ENCODE measurements around the gene IDUA. TPM values are rescaled to one million over a fixed set of nuclear protein-coding genes. Genes with fewer than 3 reads are reported as not detected.

Gene IDUA
- total RNA-seq, 1 experiment from 2014 or later, result 10.1 TPM

DNA sequence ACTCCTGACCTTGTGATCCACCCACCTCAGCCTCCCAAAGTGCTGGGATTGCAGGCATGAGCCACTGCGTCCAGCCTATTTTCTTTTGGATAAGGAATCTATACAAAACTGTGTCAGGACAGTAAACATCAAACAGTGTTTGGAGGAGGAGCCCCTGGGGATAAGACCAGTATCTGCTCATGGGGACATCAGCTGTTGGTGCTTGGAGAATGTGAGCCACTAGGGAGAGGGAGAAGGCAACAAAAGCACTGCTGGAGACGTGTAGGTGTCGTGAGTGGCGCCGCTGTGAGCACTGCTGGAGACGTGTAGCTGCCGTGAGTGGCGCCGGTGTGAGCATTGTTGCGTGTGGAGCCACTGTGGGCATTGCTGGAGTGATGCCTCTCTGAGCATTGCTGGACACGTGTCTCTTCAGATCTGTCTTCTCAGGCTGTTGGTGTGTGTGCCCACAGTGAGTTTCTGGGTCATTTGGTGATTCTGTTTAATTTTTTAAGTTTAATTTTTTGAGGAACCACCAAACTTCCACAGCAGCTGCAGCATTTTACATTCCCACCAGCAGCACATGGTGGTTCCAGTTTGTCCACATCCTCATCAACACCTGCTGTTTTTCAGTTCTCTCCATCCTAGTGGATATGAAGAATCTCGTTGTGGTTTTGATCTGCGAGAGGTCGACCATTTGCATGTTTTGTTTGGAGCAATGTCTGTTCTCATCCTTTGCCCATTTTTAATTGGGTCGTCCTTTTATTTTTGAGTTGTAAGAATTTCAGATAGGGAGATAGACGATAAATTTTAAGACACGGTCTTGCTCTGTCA lies 32.4 kb upstream of the IDUA start:
- Histone ChIP-seq H3K79me2 (ENCODE audit: low read length) (no peaks in the 10 kb centered on the region), H3K9me3 (ENCODE audit: low read length) (no peaks in the 10 kb centered on the region), H3K36me3 (ENCODE audit: low read depth, low read length) (no peaks in the 10 kb centered on the region), H3K27ac (ENCODE audit: low read length) (no peak overlapping the region), H3F3A (ENCODE audit: low read length, unreplicated experiment) (no peaks in the 10 kb centered on the region), H4K20me1 (ENCODE audit: low read length) (no peaks in the 10 kb centered on the region), H3K9me2 (replicated peaks; ENCODE audit: low read length) (no peaks in the 10 kb centered on the region), H2AFZ (ENCODE audit: low read length) (no peak overlapping the region), H3K27me3 (ENCODE audit: low read length) (no peaks in the 10 kb centered on the region), H3K4me1 (ENCODE audit: insufficient read depth, low read length) (no peaks in the 10 kb centered on the region), H3K4me2 (ENCODE audit: low read length) (no peak overlapping the region), H3K4me3 (ENCODE audit: low read length) (no peak overlapping the region), H3K9ac (ENCODE audit: low read length) (no peak overlapping the region)
- TF ChIP-seq EZH2phosphoT487 (IDR thresholded peaks at IDR 0.05; ENCODE audit: borderline replicate concordance, low read length), result no peak
- no peak for TF ChIP-seq EZH2 (IDR thresholded peaks at IDR 0.05; ENCODE audit: low read length, unreplicated experiment)
- TF ChIP-seq, protein P1, sequence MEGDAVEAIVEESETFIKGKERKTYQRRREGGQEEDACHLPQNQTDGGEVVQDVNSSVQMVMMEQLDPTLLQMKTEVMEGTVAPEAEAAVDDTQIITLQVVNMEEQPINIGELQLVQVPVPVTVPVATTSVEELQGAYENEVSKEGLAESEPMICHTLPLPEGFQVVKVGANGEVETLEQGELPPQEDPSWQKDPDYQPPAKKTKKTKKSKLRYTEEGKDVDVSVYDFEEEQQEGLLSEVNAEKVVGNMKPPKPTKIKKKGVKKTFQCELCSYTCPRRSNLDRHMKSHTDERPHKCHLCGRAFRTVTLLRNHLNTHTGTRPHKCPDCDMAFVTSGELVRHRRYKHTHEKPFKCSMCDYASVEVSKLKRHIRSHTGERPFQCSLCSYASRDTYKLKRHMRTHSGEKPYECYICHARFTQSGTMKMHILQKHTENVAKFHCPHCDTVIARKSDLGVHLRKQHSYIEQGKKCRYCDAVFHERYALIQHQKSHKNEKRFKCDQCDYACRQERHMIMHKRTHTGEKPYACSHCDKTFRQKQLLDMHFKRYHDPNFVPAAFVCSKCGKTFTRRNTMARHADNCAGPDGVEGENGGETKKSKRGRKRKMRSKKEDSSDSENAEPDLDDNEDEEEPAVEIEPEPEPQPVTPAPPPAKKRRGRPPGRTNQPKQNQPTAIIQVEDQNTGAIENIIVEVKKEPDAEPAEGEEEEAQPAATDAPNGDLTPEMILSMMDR (conservative IDR thresholded peaks at IDR 0.05; ENCODE audit: low read depth, low read length), result no peak
- DNase-seq, result no peak
- POLR2A ChIA-PET (ENCODE audit: unreplicated experiment), result no interaction called here
- no peak for ATAC-seq
- intact Hi-C loops (cut with micrococcal nuclease), result no loop called here
- no TSS peak for BruUV-seq (replicated peaks)
- CTCF ChIA-PET, result no interaction called here

GRCh38 chr4:955161-955921 lies 31.5 kb upstream of the IDUA start:
- no peak for DNase-seq
- Histone ChIP-seq H2AFZ (ENCODE audit: low read length) (no peak overlapping the region), H3K9ac (ENCODE audit: low read length) (no peak overlapping the region), H3K9me2 (replicated peaks; ENCODE audit: low read length) (no peaks in the 10 kb centered on the region), H3K9me3 (ENCODE audit: low read length) (no peaks in the 10 kb centered on the region), H3K4me3 (ENCODE audit: low read length) (no peak overlapping the region), H4K20me1 (ENCODE audit: low read length) (no peaks in the 10 kb centered on the region), H3F3A (ENCODE audit: low read length, unreplicated experiment) (no peaks in the 10 kb centered on the region), H3K79me2 (ENCODE audit: low read length) (no peaks in the 10 kb centered on the region), H3K4me2 (ENCODE audit: low read length) (no peak overlapping the region), H3K4me1 (ENCODE audit: insufficient read depth, low read length) (no peaks in the 10 kb centered on the region), H3K36me3 (ENCODE audit: low read depth, low read length) (no peaks in the 10 kb centered on the region), H3K27ac (ENCODE audit: low read length) (no peak overlapping the region), H3K27me3 (ENCODE audit: low read length) (no peaks in the 10 kb centered on the region)
- no peak for ATAC-seq
- ChIA-PET CTCF (no interaction called here), POLR2A (ENCODE audit: unreplicated experiment) (no interaction called here)
- no TSS peak for BruUV-seq (replicated peaks)
- intact Hi-C loops (cut with micrococcal nuclease), result no loop called here
- no peak for TF ChIP-seq EZH2 (IDR thresholded peaks at IDR 0.05; ENCODE audit: low read length, unreplicated experiment)

- CTCF ChIA-PET, result no interaction called here
- no peaks in the 10 kb centered on the region for H3K27me3 ChIP-seq (ENCODE audit: low read length)
- no peaks in the 10 kb centered on the region for H4K20me1 ChIP-seq (ENCODE audit: low read length)
- H3K4me3 ChIP-seq (ENCODE audit: low read length), result no peak overlapping the region
- no peaks in the 10 kb centered on the region for H3K79me2 ChIP-seq (ENCODE audit: low read length)
- no peaks in the 10 kb centered on the region for H3F3A ChIP-seq (ENCODE audit: low read length, unreplicated experiment)
- H3K9me2 ChIP-seq (replicated peaks; ENCODE audit: low read length), result no peaks in the 10 kb centered on the region
- no peaks in the 10 kb centered on the region for H3K36me3 ChIP-seq (ENCODE audit: low read depth, low read length)
- H3K9ac ChIP-seq (ENCODE audit: low read length), result no peak overlapping the region
- H3K4me2 ChIP-seq (ENCODE audit: low read length), result no peak overlapping the region
- H3K4me1 ChIP-seq (ENCODE audit: insufficient read depth, low read length), result no peaks in the 10 kb centered on the region
- H3K27ac ChIP-seq (ENCODE audit: low read length), result no peak overlapping the region
- ATAC-seq (no peak), DNase-seq (no peak)
- POLR2A ChIA-PET (ENCODE audit: unreplicated experiment), result no interaction called here
- H3K9me3 ChIP-seq (ENCODE audit: low read length), result no peaks in the 10 kb centered on the region
- intact Hi-C loops (cut with micrococcal nuclease), result no loop called here
- no peak overlapping the region for H2AFZ ChIP-seq (ENCODE audit: low read length)
- BruUV-seq (replicated peaks), result no TSS peak
- TF ChIP-seq EZH2 (IDR thresholded peaks at IDR 0.05; ENCODE audit: low read length, unreplicated experiment) (no peak), EZH2phosphoT487 (IDR thresholded peaks at IDR 0.05; ENCODE audit: borderline replicate concordance, low read length) (no peak)
- TF ChIP-seq, protein P1 (conservative IDR thresholded peaks at IDR 0.05; ENCODE audit: low read depth, low read length), result no peak
Measured at GRCh38 chr4:955931-956381, 30.9 kb upstream of the IDUA start.
